B cell (primary cell): ENCODE data around the gene DNAJB2. TPM values are rescaled to one million over a fixed set of nuclear protein-coding genes. Genes with fewer than 3 reads are reported as not detected.

ENCODE experiments used
- ATAC-seq: fragments of 200-7000 bp; cut with Tn5 transposase; one replicate; pipeline ENCODE4 v1.10.0; 2021; ENCODE audit warnings: low read depth, mild to moderate bottlenecking, moderate number of reproducible peaks, moderate library complexity
- CTCF ChIA-PET: fragments of 350-600 bp; sonication (Branson Sonifier 250); formaldehyde crosslinking; loops from one replicate; lab custom pipeline; 2021; ENCODE audit warnings: antibody characterized with exemption, inconsistent platforms; lab: Charles Lee
- POLR2A ChIA-PET: fragments of 350-600 bp; sonication (Branson Sonifier 250); formaldehyde crosslinking; loops from one replicate; lab custom pipeline; 2021; ENCODE audit warnings: antibody characterized with exemption; lab: Charles Lee
- DNase-seq: peaks from one replicate; pipeline ENCODE4 v3.0.0; 2013
- H2AFZ ChIP-seq: 2 replicates; pipeline ENCODE4 v1.6.1; 2012; ENCODE audit warnings: mild to moderate bottlenecking, low read depth, low read length; ENCODE audit not compliant: insufficient read depth, poor library complexity, severe bottlenecking
- H3K27ac ChIP-seq, 2 donors: 1 replicate in 1 of 2; 2 replicates in 1 of 2; pipeline ENCODE4 v1.5.1; 2012 to 2013; ENCODE audit warnings: low read length in 2 of 2, mild to moderate bottlenecking in 2 of 2, moderate library complexity in 1 of 2
- H3K27me3 ChIP-seq, 4 experiments: fragments of 200-600 bp in 1 of 4; sonication (generic) in 1 of 4; replicated peaks in 1 of 4; 1 replicate in 2 of 4; 2 replicates in 2 of 4; pipeline versions ENCODE4 v1.6.1 to v1.7.0; 2013 to 2016; ENCODE audit warnings: low read length in 3 of 4, mild to moderate bottlenecking in 2 of 4, mixed read lengths in 1 of 4, moderate library complexity in 1 of 4; ENCODE audit not compliant: insufficient read depth in 4 of 4, control insufficient read depth in 3 of 4; ENCODE audit errors: control extremely low read depth in 1 of 4
- H3K36me3 ChIP-seq, 2 experiments: replicated peaks in 1 of 2; 1 replicate in 1 of 2; 2 replicates in 1 of 2; pipeline versions ENCODE4 v1.6.1 to v1.7.1; 2013; ENCODE audit warnings: low read length in 1 of 2; ENCODE audit not compliant: insufficient read depth in 2 of 2, control insufficient read depth in 1 of 2; ENCODE audit errors: control extremely low read depth in 1 of 2, extremely low read depth in 1 of 2
- H3K4me1 ChIP-seq, 2 donors: fragments of 200-600 bp in 1 of 2; sonication (generic) in 1 of 2; 1 replicate in 1 of 2; 2 replicates in 1 of 2; pipeline versions ENCODE4 v1.5.1 to v1.6.1; 2013 to 2017; ENCODE audit warnings: low read length in 2 of 2; ENCODE audit not compliant: control insufficient read depth in 2 of 2, insufficient read depth in 2 of 2
- H3K4me2 ChIP-seq: replicated peaks from 2 replicates; pipeline ENCODE3; 2012; ENCODE audit warnings: mild to moderate bottlenecking, low read depth, low read length; ENCODE audit not compliant: poor library complexity, severe bottlenecking
- H3K4me3 ChIP-seq, 5 experiments: fragments of 200-600 bp in 1 of 5; sonication (generic) in 1 of 5; 1 replicate in 3 of 5; 2 replicates in 2 of 5; pipeline versions ENCODE4 v1.5.1 to v1.7.0; 2011 to 2016; ENCODE audit warnings: low read length in 4 of 5, mild to moderate bottlenecking in 4 of 5, low read depth in 2 of 5, control low read depth in 1 of 5, moderate library complexity in 1 of 5; ENCODE audit not compliant: insufficient read depth in 1 of 5; ENCODE audit errors: control extremely low read depth in 1 of 5, extremely low read depth in 1 of 5
- H3K79me2 ChIP-seq: fragments of 200-600 bp; sonication (generic); one replicate; pipeline ENCODE4 v1.6.0; 2016; ENCODE audit warnings: low read length; ENCODE audit not compliant: control insufficient read depth, insufficient read depth
- H3K9ac ChIP-seq: fragments of 200-600 bp; sonication (generic); 2 replicates; pipeline ENCODE4 v1.6.1; 2017; ENCODE audit warnings: mild to moderate bottlenecking, low read length, moderate library complexity
- H3K9me3 ChIP-seq, 3 donors: one replicate each; pipeline versions ENCODE4 v1.6.1 to v1.7.1; 2013; ENCODE audit warnings: low read length in 2 of 3; ENCODE audit not compliant: control insufficient read depth in 2 of 3, insufficient read depth in 1 of 3; ENCODE audit errors: control extremely low read depth in 1 of 3
- H4K20me1 ChIP-seq: 2 replicates; pipeline ENCODE4 v1.6.0; 2012; ENCODE audit warnings: mild to moderate bottlenecking, low read length; ENCODE audit not compliant: insufficient read depth, control insufficient read depth, poor library complexity, severe bottlenecking
- H3K27ac Mint-ChIP-seq: one replicate; pipeline ENCODE4 v1.8.0; 2021; ENCODE audit warnings: mixed read lengths
- H3K27me3 Mint-ChIP-seq: one replicate; pipeline ENCODE4 v1.8.0; 2021; ENCODE audit warnings: mixed read lengths
- H3K4me1 Mint-ChIP-seq: one replicate; pipeline ENCODE4 v1.8.0; 2021; ENCODE audit warnings: mixed read lengths
- H3K4me3 Mint-ChIP-seq: one replicate; pipeline ENCODE4 v1.8.0; 2021; ENCODE audit warnings: mixed read lengths
- H3K9me3 Mint-ChIP-seq: one replicate; pipeline ENCODE4 v1.8.0; 2022; ENCODE audit warnings: mixed read lengths; ENCODE audit not compliant: insufficient read depth
- EZH2 ChIP-seq: IDR thresholded peaks from 2 replicates; pipeline ENCODE4 v1.6.1; 2012; ENCODE audit warnings: borderline replicate concordance, low read depth, mild to moderate bottlenecking, moderate library complexity, low read length; ENCODE audit not compliant: insufficient read depth, poor library complexity, severe bottlenecking
- WGBS: methylation state at CpG from one replicate; pipeline ENCODE4 v1.1.5; 2013; ENCODE audit warnings: missing lambda C conversion rate; ENCODE audit not compliant: insufficient coverage; 5-methylcytosine and 5-hydroxymethylcytosine counted together
- intact Hi-C: fragments of 100-400 bp; cut with micrococcal nuclease; formaldehyde crosslinking; loops from one replicate; pipeline ENCODE4 v1.10.0; 2022
- polyA plus RNA-seq: library from polyadenylated mRNA; depleted of rRNA; stranded (reverse); fragments of >200 nt; gene quantifications from 2 replicates; pipeline ENCODE4 v1.2.3, GENCODE V29; 2012
- total RNA-seq, 2 donors: library from RNA; stranded (reverse); fragments of 120-200 nt in 1 of 2; gene quantifications; 1 replicate in 1 of 2; 2 replicates in 1 of 2; pipeline versions ENCODE4 v1.2.3 to v1.2.4, GENCODE V29; 2013 to 2022
- TF ChIP-seq, protein P1 (sequence below): fragments of 200-600 bp; IDR thresholded peaks from one replicate; pipeline ENCODE4 v1.8.0; 2022; ENCODE audit warnings: antibody characterized with exemption, mild to moderate bottlenecking

The DNAJB2 gene
- total and polyA plus RNA-seq, 2 donors (not counting 1 experiment from before 2014, with no cell fraction given), result 127 to 184 TPM

GRCh38 chr2:219325657-219326315, 46.6 kb downstream of the DNAJB2 start:
- no peak overlapping the region for H3K4me2 ChIP-seq
- POLR2A ChIA-PET, result no interaction called here
- 40% methylated on average over 6 of the region's 9 CpGs for WGBS

GRCh38 chr2:219327719-219328118, 48.6 kb downstream of the DNAJB2 start:
- ChIA-PET CTCF (no interaction called here), POLR2A (no interaction called here)
- Histone ChIP-seq H3K27ac (no peak overlapping the region), H3K9me3 (peaks cover 0 to 12% (median 0%) of the 10 kb centered on the region in 3 donors), H3K4me1 (no peaks in the 10 kb centered on the region), H3K79me2 (no peaks in the 10 kb centered on the region), H3K9ac (no peak overlapping the region), H3K4me3 (no peak overlapping the region), H2AFZ (no peak overlapping the region), H3K4me2 (no peak overlapping the region), H3K36me3 (no peaks in the 10 kb centered on the region), H4K20me1 (no peaks in the 10 kb centered on the region), H3K27me3 (peaks cover 0 to 64% (median 17%) of the 10 kb centered on the region in 4 experiments)
- no peaks in the 10 kb centered on the region for H3K4me1 Mint-ChIP-seq
- no peak overlapping the region for H3K4me3 Mint-ChIP-seq
- H3K9me3 Mint-ChIP-seq, result no peaks in the 10 kb centered on the region
- peaks cover 77% of the 10 kb centered on the region for H3K27me3 Mint-ChIP-seq
- H3K27ac Mint-ChIP-seq, result no peak overlapping the region
- ATAC-seq (no peak), DNase-seq (no peak)
- intact Hi-C loops, result no loop called here
- WGBS, result 80% methylated on average over 2 of the region's 2 CpGs
- TF ChIP-seq, protein P1, sequence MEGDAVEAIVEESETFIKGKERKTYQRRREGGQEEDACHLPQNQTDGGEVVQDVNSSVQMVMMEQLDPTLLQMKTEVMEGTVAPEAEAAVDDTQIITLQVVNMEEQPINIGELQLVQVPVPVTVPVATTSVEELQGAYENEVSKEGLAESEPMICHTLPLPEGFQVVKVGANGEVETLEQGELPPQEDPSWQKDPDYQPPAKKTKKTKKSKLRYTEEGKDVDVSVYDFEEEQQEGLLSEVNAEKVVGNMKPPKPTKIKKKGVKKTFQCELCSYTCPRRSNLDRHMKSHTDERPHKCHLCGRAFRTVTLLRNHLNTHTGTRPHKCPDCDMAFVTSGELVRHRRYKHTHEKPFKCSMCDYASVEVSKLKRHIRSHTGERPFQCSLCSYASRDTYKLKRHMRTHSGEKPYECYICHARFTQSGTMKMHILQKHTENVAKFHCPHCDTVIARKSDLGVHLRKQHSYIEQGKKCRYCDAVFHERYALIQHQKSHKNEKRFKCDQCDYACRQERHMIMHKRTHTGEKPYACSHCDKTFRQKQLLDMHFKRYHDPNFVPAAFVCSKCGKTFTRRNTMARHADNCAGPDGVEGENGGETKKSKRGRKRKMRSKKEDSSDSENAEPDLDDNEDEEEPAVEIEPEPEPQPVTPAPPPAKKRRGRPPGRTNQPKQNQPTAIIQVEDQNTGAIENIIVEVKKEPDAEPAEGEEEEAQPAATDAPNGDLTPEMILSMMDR, result no peak
- TF ChIP-seq EZH2, result no peak

More at GRCh38 chr2:219325657-219326315, 46.6 kb downstream of the DNAJB2 start:
- no peaks in the 10 kb centered on the region for H4K20me1 ChIP-seq
- no peaks in the 10 kb centered on the region for H3K36me3 ChIP-seq
- H3K4me3 ChIP-seq, result no peak overlapping the region
- Mint-ChIP-seq H3K27ac (no peak overlapping the region), H3K27me3 (peaks cover 73% of the 10 kb centered on the region), H3K4me1 (peaks cover 3% of the 10 kb centered on the region), H3K4me3 (no peak overlapping the region), H3K9me3 (no peaks in the 10 kb centered on the region)
- H3K9ac ChIP-seq, result no peak overlapping the region
- ATAC-seq (no peak), DNase-seq (no peak)
- H3K79me2 ChIP-seq, result no peaks in the 10 kb centered on the region
- no peaks in the 10 kb centered on the region for H3K9me3 ChIP-seq
- no peaks in the 10 kb centered on the region for H3K4me1 ChIP-seq
- no peak for TF ChIP-seq EZH2
- TF ChIP-seq, protein P1, result no peak
- no peak overlapping the region for H2AFZ ChIP-seq
- intact Hi-C loops, result no loop called here
- no peak overlapping the region for H3K27ac ChIP-seq
- CTCF ChIA-PET, result no interaction called here
- peaks cover 0 to 52% (median 7%) of the 10 kb centered on the region in 4 experiments for H3K27me3 ChIP-seq
